Neutrophil (primary cell): ENCODE measurements around the gene ADGB.
"Not testable (repeated sequence)": the region's sequence is repeated elsewhere in the genome, so short reads cannot be mapped to it uniquely, and the experiment has no call there.

Experiments
- H3K27ac ChIP-seq: fragments of 200-600 bp; sonication (generic); 2 replicates; pipeline ENCODE4 v1.5.1; 2016; ENCODE audit warnings: mild to moderate bottlenecking, moderate library complexity
- H3K27me3 ChIP-seq: fragments of 200-600 bp; sonication (generic); 2 replicates; pipeline ENCODE4 v1.6.0; 2016; ENCODE audit warnings: mild to moderate bottlenecking
- H3K36me3 ChIP-seq: fragments of 200-600 bp; sonication (generic); 2 replicates; pipeline ENCODE4 v1.5.1; 2017
- H3K4me1 ChIP-seq, 2 experiments: fragments of 200-600 bp in 1 of 2; sonication (generic) in 1 of 2; 1 replicate in 1 of 2; 2 replicates in 1 of 2; pipeline versions ENCODE4 v1.5.1 to v1.6.1; 2013 to 2016; ENCODE audit warnings: low read depth in 1 of 2, low read length in 1 of 2, mild to moderate bottlenecking in 1 of 2, moderate library complexity in 1 of 2; ENCODE audit not compliant: control insufficient read depth in 1 of 2, insufficient read depth in 1 of 2
- H3K4me3 ChIP-seq, 2 experiments: fragments of 200-600 bp in 1 of 2; sonication (generic) in 1 of 2; 1 replicate in 1 of 2; 2 replicates in 1 of 2; pipeline ENCODE4 v1.5.1; 2013 to 2016; ENCODE audit warnings: low read depth in 1 of 2, low read length in 1 of 2, mild to moderate bottlenecking in 1 of 2, moderate library complexity in 1 of 2
- H3K9me3 ChIP-seq: fragments of 200-600 bp; sonication (generic); 2 replicates; pipeline ENCODE4 v1.5.1; 2016
- TF ChIP-seq, protein P1 (sequence below): fragments of 200-600 bp; sonication (generic); IDR thresholded peaks from 2 replicates; pipeline ENCODE4 v1.5.1; 2016; ENCODE audit warnings: antibody characterized with exemption

The ADGB gene

DNA sequence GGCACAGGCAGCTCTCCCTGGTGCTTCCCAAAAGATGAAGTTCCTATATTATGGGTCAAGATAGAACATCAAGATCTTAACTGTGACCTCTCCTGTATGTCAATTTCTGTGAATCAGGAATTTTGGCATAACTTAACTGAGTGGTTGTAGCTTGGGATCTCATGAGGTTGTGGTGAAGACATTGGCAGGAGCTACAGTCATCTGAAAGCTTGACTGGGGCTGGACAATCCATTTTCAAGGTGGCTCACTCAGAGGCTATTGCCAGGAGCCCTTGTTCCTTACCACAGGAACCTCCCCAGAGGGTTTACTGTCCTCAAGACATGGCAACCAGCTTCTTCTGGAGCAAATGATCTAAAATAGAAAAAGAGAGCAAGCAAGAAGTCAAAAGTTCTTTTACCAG lies 252.2 kb downstream of the ADGB start:
- H3K4me1 ChIP-seq: no peaks in the 10 kb centered on the region
- H3K27me3 ChIP-seq: no peaks in the 10 kb centered on the region
- H3K9me3 ChIP-seq: no peaks in the 10 kb centered on the region
- no peak overlapping the region for H3K27ac ChIP-seq
- H3K4me3 ChIP-seq: no peak overlapping the region
- H3K36me3 ChIP-seq: no peaks in the 10 kb centered on the region
- TF ChIP-seq, protein P1, sequence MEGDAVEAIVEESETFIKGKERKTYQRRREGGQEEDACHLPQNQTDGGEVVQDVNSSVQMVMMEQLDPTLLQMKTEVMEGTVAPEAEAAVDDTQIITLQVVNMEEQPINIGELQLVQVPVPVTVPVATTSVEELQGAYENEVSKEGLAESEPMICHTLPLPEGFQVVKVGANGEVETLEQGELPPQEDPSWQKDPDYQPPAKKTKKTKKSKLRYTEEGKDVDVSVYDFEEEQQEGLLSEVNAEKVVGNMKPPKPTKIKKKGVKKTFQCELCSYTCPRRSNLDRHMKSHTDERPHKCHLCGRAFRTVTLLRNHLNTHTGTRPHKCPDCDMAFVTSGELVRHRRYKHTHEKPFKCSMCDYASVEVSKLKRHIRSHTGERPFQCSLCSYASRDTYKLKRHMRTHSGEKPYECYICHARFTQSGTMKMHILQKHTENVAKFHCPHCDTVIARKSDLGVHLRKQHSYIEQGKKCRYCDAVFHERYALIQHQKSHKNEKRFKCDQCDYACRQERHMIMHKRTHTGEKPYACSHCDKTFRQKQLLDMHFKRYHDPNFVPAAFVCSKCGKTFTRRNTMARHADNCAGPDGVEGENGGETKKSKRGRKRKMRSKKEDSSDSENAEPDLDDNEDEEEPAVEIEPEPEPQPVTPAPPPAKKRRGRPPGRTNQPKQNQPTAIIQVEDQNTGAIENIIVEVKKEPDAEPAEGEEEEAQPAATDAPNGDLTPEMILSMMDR: no peak

DNA sequence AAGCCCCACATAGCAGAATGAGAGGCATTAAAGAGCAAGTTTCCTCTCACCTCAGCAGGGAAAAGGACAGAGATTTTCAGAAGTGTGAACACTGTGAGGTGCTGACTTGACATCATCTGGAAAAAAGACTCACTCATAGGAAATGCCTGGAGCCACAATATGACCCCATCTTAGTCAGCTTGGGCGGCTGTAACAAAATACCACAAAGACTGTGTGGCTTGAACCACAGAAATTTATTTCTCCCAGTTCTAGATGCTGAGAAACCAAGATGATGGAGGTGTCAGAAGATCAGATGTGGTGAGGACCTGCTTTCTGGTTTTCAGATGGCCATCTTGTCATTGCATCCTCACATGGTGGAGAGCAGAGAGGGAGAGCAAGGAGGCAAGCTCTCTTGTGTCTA lies 253.1 kb downstream of the ADGB start:
- no peaks in the 10 kb centered on the region for H3K9me3 ChIP-seq
- H3K27me3 ChIP-seq: no peaks in the 10 kb centered on the region
- H3K4me3 ChIP-seq: no peak overlapping the region
- no peaks in the 10 kb centered on the region for H3K4me1 ChIP-seq
- H3K27ac ChIP-seq: no peak overlapping the region
- H3K36me3 ChIP-seq: no peaks in the 10 kb centered on the region
- TF ChIP-seq, protein P1: no peak

DNA sequence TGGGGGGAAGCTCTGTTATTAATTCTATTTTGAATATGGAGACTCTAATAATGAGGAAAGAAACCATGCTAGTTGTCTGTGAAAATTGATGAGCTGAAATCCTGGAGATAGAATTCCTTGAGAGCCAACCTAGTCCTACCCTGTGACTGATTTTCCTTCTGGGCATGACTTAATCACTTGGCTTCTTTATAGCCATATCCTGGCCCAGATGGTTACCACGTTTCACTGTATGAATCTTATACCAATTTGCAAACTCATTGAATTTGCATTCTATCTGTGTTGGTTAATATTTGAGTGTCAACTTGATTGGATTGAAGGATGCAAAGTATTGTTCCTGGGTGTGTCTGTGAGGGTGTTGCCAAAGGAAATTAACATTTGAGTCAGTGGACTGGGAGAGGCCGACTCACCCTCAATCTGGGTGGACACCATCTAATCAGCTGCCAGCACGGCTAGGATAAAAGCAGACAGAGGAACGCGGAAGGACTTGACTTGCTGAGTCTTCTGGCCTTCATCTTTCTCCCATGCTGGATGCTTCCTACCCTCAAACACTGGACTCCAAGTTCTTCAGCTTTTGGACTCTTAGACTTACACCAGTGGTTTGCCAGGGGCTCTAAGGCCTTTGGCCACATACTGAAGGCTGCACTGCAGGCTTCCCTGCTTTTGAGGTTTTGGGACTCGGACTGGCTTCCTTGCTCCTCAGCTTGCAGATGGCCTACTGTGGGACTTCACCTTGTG lies 255.9 kb downstream of the ADGB start:
- H3K4me3 ChIP-seq, H3K9me3 ChIP-seq, H3K27me3 ChIP-seq, H3K36me3 ChIP-seq, H3K27ac ChIP-seq: not testable (repeated sequence)
- H3K4me1 ChIP-seq: peaks cover 12 to 17% of the 10 kb centered on the region in 2 experiments

DNA sequence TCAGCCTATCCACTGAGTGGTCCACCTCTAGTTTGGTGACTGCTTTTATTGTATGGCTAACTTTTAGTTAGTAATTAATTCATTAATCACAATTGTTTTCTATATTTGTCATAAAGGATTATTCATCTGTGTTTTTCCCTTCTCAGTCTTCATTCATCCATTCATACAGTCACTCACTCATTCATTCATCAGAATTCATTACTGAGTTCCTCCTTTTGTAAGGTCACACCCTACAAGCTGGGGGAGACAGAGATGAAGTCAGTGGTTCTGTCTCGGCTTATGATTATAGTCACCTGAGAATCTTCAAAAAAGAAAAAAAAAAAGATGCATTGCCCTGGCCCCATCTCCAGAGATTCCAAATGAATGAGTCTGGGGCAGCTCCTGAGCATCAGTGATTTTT lies 257.1 kb downstream of the ADGB start:
- Histone ChIP-seq H3K9me3 (no peaks in the 10 kb centered on the region), H3K27me3 (no peaks in the 10 kb centered on the region), H3K4me3 (no peak overlapping the region), H3K4me1 (peaks cover 19 to 22% of the 10 kb centered on the region in 2 experiments), H3K27ac (no peak overlapping the region), H3K36me3 (no peaks in the 10 kb centered on the region)
- TF ChIP-seq, protein P1: no peak

DNA sequence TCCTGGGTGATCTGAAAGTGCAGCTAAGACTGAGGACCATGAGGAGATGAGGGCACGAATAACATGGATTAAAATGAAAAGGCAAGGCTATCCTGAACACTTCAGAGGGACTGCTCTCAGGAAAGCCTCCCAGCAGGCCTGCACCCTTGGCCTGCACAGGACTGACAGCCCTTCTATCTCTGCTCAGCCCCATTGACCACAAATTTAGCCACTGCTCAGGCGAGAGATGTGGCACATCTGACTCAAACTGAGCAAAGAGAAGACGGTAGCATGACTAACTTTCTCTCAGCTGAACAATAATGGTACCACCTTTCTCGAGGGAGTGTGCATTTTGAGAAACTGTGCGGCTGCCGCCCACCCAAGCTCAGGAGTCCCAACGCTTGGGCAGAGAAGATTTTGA lies 257.5 kb downstream of the ADGB start:
- Histone ChIP-seq H3K36me3 (no peaks in the 10 kb centered on the region), H3K4me3 (no peak overlapping the region)

More for the DNA sequence above, 257.5 kb downstream of the ADGB start:
- H3K27ac ChIP-seq: no peak overlapping the region
- peaks cover 19 to 22% of the 10 kb centered on the region in 2 experiments for H3K4me1 ChIP-seq
- TF ChIP-seq, protein P1: no peak
- H3K9me3 ChIP-seq: no peaks in the 10 kb centered on the region
- no peaks in the 10 kb centered on the region for H3K27me3 ChIP-seq
